ENCODE data around the gene DNAH2. TPM values are rescaled to one million over a fixed set of nuclear protein-coding genes. Genes with fewer than 3 reads are reported as not detected.
A peak's percentile ranks its signal among the peaks of the same experiment; 100 is the strongest.

The DNAH2 gene
- total and polyA plus RNA-seq, 2 of the 13 experiments (the other 11 are each of a cell fraction or from before 2014, with no cell fraction given) = not detected

- TF ChIP-seq RARG (CRISPR knock-in tag; IDR thresholded peaks at IDR 0.05; ENCODE audit: low read depth) (no peak; the same call in 1 of the 2 replicates), ZBTB44 (CRISPR knock-in tag; IDR thresholded peaks at IDR 0.05) (no peak), SOX6 (IDR thresholded peaks at IDR 0.05) (no peak), SOX6 (CRISPR knock-in tag; IDR thresholded peaks at IDR 0.05) (peak; percentile 53; the same call in 1 of the 2 replicates), ZSCAN5A (CRISPR knock-in tag; IDR thresholded peaks at IDR 0.05; ENCODE audit: borderline replicate concordance) (no peak), KDM2A (CRISPR knock-in tag; IDR thresholded peaks at IDR 0.05; ENCODE audit: borderline replicate concordance, low read depth) (peak; percentile 40; the same call in 1 of the 2 replicates), ZNF274 (CRISPR knock-in tag; IDR thresholded peaks at IDR 0.05) (peak; percentile 85; the same call in 1 of the 2 replicates), CENPT (CRISPR knock-in tag; IDR thresholded peaks at IDR 0.05; ENCODE audit: low read depth) (no peak), HINFP (CRISPR knock-in tag; IDR thresholded peaks at IDR 0.05; ENCODE audit: low read depth) (no peak), ZNF614 (CRISPR knock-in tag; IDR thresholded peaks at IDR 0.05; ENCODE audit: borderline replicate concordance) (no peak), RERE (CRISPR knock-in tag; IDR thresholded peaks at IDR 0.05; ENCODE audit: low read depth) (no peak), PHF8 (CRISPR knock-in tag; IDR thresholded peaks at IDR 0.05) (peak; percentile 62), GATA4 (IDR thresholded peaks at IDR 0.05; ENCODE audit: borderline replicate concordance, low read depth) (0 out of 2 replicates have a peak, but pooled peaks have one; percentile 11), SUZ12 (IDR thresholded peaks at IDR 0.05; ENCODE audit: low read depth, low read length) (no peak), ZNF768 (CRISPR knock-in tag; IDR thresholded peaks at IDR 0.05) (no peak), BRF2 (CRISPR knock-in tag; IDR thresholded peaks at IDR 0.05) (no peak)
Observed at GRCh38 chr17:7843536-7844291, 126.2 kb downstream of the DNAH2 start (continued).
